ENCODE measurements around the gene GPATCH3. TPM values are rescaled to one million over a fixed set of nuclear protein-coding genes. Genes with fewer than 3 reads are reported as not detected.
A peak's percentile ranks its signal among the peaks of the same experiment; 100 is the strongest.

GPATCH3 gene
- total RNA-seq, 6 experiments from 2014 or later = 8.6 to 12.0 (median 10.2) TPM

GRCh38 chr1:26907071-26907917 lies 7.0 kb upstream of the GPATCH3 start:
- H3K4me3 Mint-ChIP-seq = peak overlapping the region; percentile 5; the same call in 1 of the 2 replicates
- DNase-seq = peak; percentile 98
- no peaks in the 10 kb centered on the region for H3K36me3 Mint-ChIP-seq (ENCODE audit: low read depth)
- peak overlapping the region; percentile 74 for H3K27ac Mint-ChIP-seq
- peaks cover 10% of the 10 kb centered on the region for H3K27me3 Mint-ChIP-seq (ENCODE audit: insufficient read depth)
- TF ChIP-seq CTCF (IDR thresholded peaks at IDR 0.05) = no peak
- no peaks in the 10 kb centered on the region for H3K9me3 Mint-ChIP-seq
- H3K4me1 Mint-ChIP-seq (ENCODE audit: low read depth) = peaks cover 18% of the 10 kb centered on the region

- Mint-ChIP-seq H3K36me3 (ENCODE audit: low read depth) (peaks cover 20% of the 10 kb centered on the region), H3K27me3 (ENCODE audit: insufficient read depth) (no peaks in the 10 kb centered on the region; the same call in 1 of the 2 replicates), H3K4me1 (ENCODE audit: low read depth) (peaks cover 26% of the 10 kb centered on the region), H3K4me3 (peak overlapping the region; percentile 95), H3K9me3 (no peaks in the 10 kb centered on the region), H3K27ac (peak overlapping the region; percentile 97)
- no peak for TF ChIP-seq CTCF (IDR thresholded peaks at IDR 0.05)
- no peak for DNase-seq
These were observed 696 bp upstream of the GPATCH3 start for GRCh38 chr1:26900815-26901511.

GRCh38 chr1:26897351-26897750 lies 2.9 kb downstream of the GPATCH3 start:
- H3K36me3 Mint-ChIP-seq (ENCODE audit: low read depth) = peaks cover 37% of the 10 kb centered on the region
- no peaks in the 10 kb centered on the region; the same call in 1 of the 2 replicates for H3K27me3 Mint-ChIP-seq (ENCODE audit: insufficient read depth)
- H3K4me3 Mint-ChIP-seq = no peak overlapping the region

GRCh38 chr1:26894263-26894662 lies 6.0 kb downstream of the GPATCH3 start:
- no peak for TF ChIP-seq CTCF (IDR thresholded peaks at IDR 0.05)
- peaks cover 35% of the 10 kb centered on the region for H3K36me3 Mint-ChIP-seq (ENCODE audit: low read depth)
- no peak for DNase-seq
- H3K9me3 Mint-ChIP-seq = no peaks in the 10 kb centered on the region
- H3K4me3 Mint-ChIP-seq = no peak overlapping the region
- H3K27ac Mint-ChIP-seq = no peak overlapping the region
- peaks cover 18% of the 10 kb centered on the region for H3K4me1 Mint-ChIP-seq (ENCODE audit: low read depth)
- H3K27me3 Mint-ChIP-seq (ENCODE audit: insufficient read depth) = no peaks in the 10 kb centered on the region; the same call in 1 of the 2 replicates

More at GRCh38 chr1:26897351-26897750, 2.9 kb downstream of the GPATCH3 start:
- Mint-ChIP-seq H3K27ac (no peak overlapping the region), H3K9me3 (no peaks in the 10 kb centered on the region), H3K4me1 (ENCODE audit: low read depth) (peaks cover 26% of the 10 kb centered on the region)
- TF ChIP-seq CTCF (IDR thresholded peaks at IDR 0.05) = no peak
- DNase-seq = no peak

GRCh38 chr1:26890467-26890796 lies 9.8 kb downstream of the GPATCH3 start:
- TF ChIP-seq CTCF (IDR thresholded peaks at IDR 0.05) = no peak

More at GRCh38 chr1:26890467-26890796, 9.8 kb downstream of the GPATCH3 start:
- no peak for DNase-seq
- H3K27ac Mint-ChIP-seq = peak overlapping the region; percentile 93
- peaks cover 41% of the 10 kb centered on the region for H3K36me3 Mint-ChIP-seq (ENCODE audit: low read depth)
- peaks cover 24% of the 10 kb centered on the region for H3K4me1 Mint-ChIP-seq (ENCODE audit: low read depth)
- H3K9me3 Mint-ChIP-seq = no peaks in the 10 kb centered on the region
- no peaks in the 10 kb centered on the region; the same call in 1 of the 2 replicates for H3K27me3 Mint-ChIP-seq (ENCODE audit: insufficient read depth)
- H3K4me3 Mint-ChIP-seq = peak overlapping the region; percentile 91

All from HFFc6 (cell line).